HG03060 (cell line): ENCODE results near the gene BMX.

Experiments
- ATAC-seq: cut with Tn5 transposase; IDR thresholded peaks from one replicate; pipeline ENCODE4 v1.9.1; 2021; ENCODE audit warnings: low read depth, moderate number of reproducible peaks; ENCODE audit not compliant: unreplicated experiment

BMX gene

DNA sequence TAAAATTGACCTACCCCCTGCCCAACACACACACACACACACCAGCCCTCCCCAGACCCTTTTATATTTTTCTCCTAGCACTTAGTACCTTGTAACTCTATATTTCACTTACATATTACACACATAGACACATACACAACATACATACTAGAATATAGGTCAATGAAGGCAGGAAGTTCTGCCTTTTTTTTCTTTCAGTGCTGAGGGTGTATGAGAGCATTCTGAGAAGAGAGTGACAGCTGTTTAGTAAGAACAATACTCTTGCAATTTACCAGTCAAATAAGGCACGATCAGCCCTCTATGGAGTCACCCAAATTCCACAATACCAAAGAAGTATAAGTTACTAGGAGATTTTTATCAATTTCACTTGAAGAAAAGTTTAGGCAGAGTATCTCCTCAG is 66.7 kb downstream of the BMX start:
- ATAC-seq = no peak

DNA sequence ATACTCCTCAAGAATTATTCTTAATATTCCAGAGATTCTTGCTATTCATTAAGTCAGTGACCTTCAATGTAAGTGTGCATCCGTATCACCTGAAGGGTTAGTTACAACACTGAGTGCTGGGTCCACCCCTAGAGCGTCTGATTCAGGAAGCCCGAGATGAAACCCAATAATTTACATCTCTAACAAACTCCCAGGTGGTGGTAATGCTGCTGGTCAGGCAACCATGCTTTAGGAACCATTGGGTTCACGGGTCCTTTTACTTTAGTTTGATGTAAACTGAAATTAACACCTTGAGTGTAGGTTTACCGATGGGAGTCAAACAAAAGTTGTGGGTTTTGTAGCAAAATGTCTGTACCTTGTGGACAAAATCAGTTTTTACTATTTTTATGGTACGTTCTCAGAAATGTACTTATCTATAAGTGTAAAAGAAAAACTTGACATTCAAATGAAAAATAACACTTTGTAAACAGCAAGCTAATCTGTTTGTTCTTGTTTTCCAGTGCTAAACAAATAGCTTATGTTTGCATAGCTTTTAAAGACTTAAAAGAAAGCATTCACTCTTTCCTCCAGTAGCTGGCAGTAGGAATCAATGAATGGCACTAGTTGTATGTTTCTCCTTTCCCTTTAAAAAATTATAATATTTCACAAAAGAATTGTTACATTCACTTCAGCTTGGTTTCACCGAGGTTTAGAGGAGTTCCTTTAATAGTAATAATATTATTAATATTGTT is 67.4 kb downstream of the BMX start:
- no peak for ATAC-seq

DNA sequence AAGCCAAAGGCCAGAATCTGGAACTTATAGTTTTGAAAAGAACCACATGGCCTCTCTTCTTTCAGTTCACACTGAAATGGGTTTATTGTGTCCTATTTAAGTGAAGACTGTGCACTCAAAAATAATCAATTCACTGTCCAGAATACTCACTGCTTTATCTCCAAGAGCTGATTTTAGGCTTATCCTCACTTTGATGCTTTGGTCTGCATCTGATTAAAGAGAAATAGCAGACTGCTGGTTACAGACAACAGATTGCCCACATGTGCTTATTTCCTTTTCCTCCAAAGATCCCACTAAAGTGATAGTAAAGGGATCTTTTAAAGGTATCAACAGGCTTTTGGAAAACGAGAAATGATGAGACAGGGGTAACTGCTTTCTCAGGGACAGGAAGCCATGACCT is 69.5 kb downstream of the BMX start:
- ATAC-seq = no peak

DNA sequence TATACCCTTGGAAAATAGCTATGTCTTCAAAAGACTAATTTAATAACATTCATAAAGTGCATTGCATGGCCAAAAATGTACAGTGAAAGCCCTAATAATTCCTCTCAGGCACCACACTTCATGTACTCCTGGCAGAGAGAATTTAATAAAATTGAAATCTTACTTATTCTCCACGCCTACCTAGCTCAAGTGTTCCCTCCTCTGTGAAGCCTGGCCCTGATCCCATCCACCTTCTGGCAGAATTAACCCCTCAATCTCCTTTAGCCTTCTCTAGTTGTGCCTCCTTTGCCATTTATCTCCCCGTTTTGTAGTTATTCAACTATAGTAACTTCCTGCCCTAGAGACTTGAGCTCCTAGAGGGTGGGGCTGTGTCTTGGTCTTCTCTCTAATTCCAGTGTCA is 73.4 kb downstream of the BMX start:
- no peak for ATAC-seq

DNA sequence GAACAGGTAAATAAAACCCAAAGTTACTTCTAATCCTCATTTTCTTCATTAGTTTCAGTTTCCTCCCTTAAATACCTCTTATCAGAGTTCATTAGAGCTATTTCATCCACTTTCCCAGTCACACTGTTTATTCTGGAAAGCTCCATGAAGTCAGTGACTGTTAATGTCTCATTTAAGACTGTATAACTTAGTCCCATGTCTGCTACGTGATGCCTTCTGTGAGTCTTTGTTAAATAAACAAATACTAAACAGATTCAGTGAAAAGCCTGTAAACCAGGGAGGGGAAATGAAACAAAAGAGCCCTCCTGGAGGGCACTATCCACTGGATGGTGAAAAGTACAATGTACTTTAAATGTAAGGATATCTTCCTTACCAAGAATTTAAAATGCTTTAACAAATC is 75.4 kb downstream of the BMX start:
- ATAC-seq = no peak

DNA sequence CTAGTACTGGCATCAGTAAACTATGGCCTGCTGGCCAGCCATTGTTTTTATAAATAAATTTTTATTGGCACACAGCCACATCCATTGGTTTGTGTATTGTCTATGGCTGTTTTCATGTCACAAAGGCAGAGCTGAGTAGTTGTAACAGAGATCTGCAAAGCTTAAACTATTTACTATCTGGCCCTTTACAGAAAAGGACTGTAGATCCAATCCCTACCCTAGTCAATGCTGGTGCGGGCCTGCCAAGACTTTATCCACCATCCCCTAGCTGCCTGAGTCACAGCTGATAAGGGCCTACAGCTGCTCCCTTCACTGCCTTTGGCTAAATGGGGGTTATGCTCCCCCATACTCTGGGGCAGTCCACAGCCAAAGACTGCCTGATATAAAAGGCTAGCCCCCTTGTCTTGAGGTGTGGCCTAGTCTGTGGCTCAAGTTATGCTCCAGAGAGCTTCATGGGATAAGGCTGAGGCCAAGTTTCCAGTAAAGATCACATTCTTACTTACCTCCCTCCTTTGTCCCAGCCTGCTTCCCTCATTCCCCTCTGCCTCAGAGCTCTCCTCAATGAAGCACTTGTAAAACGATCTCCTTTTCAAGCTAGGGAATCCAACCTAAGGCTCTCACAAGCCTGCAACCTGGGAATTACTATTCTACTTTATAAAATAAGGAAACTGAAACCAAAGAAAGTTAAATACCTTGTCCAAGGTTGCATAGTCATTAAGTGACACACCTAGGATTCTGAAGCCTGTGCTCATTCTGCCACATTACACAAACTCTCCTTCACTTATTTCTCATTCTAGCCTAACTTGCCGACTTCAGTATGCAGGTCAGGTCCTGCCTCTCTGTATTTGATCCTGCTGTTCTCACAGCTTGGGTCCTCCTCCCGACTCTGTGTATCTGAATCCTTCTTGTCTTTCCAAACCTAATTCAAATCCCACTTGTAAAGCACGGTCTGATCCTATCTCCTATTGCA is 79.5 kb downstream of the BMX start:
- no peak for ATAC-seq

DNA sequence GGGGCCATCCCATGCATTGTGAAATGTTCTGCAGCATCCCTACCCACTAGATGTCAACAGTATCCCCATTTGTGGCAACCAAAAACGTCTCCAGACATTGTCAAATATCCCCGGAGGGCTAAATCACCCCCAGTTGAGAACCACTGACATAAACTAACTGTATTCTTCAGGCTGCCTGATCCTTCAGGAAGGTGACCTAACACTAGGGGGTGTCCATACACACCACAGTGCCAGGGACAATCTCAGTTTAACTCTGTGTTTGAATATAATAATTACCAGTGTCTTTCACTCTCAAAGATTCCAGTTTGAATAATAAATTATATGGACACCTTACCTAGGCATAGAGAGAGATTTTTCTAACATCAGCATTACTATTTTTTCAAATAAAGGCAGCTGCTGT is 93.8 kb downstream of the BMX start:
- ATAC-seq = no peak

DNA sequence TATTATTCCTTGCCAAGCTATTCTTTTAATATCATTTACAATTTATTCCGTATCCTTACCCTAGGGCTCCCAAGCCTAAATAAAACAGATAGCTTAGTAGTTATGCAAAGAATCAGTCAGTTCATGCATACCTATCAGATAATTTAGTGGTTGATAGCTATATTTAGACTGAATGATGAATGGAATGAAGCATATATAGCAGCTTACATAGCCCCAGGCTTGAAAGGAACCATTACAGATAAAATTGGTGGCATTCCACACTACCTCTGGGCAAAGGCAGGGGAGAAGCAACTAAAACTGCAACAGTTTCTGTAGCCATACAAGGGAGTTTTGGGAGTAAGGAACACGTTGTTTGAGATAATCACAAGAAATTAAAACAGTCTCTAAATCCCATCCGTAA is 97.4 kb downstream of the BMX start:
- ATAC-seq = no peak

DNA sequence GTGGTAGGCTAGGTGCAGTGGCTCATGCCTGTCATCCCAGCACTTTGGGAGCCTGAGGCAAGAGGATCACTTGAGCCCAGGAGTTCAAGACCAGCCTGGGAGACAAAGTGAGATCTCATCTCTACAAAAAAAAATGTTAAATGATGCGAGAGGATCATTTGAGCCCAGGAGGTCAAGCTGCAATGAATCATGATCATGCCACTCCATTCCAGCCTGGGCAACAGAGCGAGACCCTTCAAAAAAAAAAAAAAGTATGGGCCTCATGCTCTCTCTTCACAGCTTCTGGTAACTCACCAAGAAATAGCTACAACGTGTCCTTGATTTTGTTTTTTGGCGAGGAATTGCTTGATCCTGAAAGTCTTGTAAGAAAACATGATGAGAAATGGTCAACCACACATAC is 98.9 kb downstream of the BMX start:
- ATAC-seq = no peak

DNA sequence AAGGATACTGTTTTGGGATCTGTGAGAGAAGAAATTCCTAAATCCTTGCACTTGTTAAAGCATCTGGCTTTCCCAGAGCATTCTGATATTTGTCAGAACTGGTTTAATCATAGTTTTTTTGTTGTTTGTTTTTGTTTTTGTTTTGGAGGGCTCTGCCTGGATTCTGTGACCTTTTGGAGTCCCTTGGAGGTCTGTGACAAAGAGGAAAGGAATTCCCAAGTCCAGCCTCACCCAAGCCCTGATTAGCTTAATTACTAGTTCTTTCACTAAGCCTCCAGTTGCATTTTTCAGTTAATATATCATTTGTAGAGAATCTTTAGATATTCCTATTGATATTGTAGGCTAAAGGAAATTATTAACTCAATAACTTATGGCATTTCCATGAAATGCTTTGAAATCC is 99.4 kb downstream of the BMX start:
- ATAC-seq = no peak

DNA sequence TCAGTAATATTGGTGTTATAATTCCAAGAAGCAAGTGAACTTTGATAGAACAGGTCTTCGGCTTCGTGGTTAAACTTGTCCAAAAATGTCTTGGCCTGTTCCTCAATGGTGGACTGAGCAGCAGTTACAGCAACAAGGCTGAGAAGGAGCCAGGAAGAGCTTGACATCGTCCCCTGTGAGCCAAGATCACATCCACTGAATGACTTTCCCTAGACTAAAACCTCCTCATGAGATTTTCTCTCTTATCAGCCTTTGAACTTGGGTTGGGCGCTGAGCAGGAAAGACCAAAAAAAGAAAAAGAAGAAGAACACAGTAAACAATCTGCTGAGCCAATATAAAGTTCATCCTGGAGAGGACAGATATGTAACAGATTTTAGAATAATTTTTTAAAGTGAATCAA is 100.1 kb downstream of the BMX start, which contains the start of gene ACE2:
Gene ACE2, minus strand, starts transcription at position 216 of the 400 bp plus-strand sequence. Its CDS starts 49 bp downstream, at position 167.
- ATAC-seq = no peak

DNA sequence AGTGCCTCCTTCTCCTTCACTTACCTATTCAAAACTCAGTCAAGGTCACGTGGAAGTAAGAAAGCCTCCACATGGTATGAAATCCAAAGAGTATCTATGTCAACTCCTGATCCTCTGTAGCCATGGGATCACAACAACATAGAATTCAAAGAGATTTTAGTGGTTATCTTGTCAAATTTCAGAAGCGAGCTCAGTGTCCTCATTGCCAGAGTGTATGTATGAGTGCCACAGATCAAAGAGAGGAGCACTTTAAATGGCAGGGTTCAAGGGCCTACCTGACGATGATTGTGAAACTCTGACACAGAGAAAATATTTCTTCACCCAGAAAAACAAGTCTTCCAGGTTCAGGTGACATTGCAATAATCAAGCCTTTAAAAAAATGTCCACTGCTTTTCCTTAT is 101.3 kb downstream of the BMX start:
- ATAC-seq = no peak

DNA sequence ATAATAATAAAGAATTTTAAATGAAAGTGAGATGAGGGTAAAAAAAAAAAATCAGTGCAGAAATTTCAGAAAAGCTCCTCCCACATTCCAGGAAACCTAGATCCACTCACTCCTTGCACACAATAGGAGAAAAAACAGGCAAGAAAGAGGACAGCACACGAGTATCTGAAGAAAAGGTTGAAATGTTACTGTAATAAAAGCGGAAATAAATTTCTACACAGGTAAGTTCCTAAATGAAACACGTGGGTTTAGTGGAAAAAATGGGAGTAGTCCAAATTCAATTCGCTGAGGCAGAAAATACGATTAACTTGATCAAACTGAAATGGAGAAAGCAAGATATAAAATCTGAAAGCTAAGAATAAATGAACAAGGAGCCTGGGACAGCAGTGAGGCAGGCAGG is 102.2 kb downstream of the BMX start:
- no peak for ATAC-seq

DNA sequence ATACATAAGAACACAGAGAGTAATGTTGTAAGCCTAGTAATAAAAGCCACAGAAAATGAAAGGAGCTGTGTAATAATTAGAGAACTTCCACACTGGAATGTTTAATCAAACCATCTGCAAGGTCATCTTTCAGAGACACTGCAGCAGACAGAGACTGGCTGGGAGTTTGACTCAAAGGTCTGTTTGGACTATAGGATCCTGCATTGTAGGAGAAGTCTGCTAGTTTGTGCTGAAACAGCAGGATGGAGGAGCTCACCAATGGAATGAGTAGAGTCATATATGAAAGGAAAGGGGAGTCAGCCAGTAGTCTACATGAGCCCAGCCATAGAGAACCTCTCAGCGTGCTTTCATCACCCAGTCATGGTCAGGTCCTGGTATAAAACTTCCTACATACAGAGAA is 104.6 kb downstream of the BMX start:
- no peak for ATAC-seq
